Activated CD8-positive, alpha-beta memory T cell treated with anti-CD3 and anti-CD28 coated beads, Interleukin-2, amount 50 U/mL, for 24 hours (primary cell): ENCODE results near the gene MYO6.

Experiments used
- DNase-seq: peaks from one replicate; pipeline ENCODE4 v3.0.0-alpha.2; 2020; ENCODE audit errors: extremely low read depth

MYO6 gene

DNA sequence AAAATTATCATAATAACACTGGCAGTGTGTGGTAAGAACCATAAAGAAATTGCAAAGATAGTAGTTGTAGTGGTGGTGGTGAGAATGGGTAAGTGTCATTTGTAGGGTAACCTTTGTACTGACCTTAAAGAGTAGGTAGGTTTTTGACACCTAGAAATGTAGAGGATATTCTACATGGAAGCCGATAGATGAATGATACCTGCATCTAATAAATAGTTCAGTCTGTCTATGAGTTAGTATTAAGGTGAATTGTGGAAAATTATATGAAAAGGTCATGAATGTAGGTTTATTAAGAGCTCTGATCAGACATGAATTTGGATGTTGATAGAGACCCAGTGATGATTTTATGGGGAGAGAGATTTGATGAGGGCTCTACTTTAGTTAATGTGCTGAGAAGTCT is 78.1 kb downstream of the MYO6 start:
- no peak for DNase-seq

DNA sequence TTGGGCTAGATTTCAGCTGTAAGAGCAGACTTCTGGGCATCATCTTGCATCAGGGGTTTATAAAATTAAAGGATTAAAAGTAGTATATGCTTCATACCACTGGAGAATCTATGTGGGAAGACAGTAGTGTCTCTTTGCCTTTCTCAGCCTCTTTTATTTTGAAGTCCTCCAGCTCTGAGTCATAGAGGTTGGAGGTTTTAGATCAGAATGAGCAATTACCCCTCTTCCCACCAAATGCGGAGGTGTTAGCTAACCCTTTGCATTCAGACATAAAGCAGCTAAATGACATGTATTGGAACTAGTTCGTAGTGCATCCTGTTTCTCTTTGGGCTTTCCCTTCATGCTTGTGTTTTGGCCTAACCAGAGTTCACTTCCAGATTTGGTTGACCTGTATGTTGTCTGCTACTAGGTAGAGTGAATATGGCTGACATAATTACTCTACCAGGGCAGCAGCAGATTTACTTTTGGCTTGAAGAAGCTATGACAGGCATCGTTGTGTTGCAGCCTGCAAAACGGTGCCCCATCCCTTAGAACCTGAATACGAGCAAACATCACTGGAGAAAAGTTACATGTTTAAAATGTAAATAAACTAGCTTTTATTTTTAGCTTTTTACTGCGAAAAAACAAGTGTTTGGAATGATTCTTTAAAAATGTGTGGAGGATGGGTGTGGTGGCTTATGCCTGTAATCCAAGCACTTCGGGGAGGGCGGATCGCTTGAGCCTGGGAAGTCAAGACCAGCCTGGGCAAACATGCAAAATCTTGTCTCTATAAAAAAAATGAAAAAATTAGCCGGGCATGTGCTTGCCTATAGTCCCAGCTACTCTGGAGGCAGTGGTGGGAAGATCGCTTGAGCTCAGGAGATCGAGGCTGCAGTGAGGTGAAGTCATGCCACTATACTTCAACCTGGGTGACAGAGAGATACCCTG is 82.2 kb downstream of the MYO6 start:
- no peak for DNase-seq

DNA sequence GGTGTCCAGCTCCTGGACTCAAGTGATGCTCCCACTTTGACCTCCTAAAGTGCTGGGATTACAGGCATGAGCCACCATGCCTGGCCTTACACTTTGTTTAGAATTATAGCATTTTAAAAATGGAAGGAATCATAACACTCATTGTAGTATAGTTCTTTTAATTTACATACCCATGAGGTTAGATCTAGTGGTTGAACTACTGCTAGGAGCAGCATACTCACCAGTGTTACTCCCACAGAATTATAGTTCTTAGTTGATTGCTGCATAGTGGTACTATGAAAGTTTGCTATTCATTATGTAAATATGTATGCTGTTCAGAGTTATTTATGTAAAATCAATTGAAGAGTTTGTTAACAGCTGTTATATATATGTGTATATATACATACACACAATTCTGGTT is 85.4 kb downstream of the MYO6 start:
- DNase-seq: no peak

DNA sequence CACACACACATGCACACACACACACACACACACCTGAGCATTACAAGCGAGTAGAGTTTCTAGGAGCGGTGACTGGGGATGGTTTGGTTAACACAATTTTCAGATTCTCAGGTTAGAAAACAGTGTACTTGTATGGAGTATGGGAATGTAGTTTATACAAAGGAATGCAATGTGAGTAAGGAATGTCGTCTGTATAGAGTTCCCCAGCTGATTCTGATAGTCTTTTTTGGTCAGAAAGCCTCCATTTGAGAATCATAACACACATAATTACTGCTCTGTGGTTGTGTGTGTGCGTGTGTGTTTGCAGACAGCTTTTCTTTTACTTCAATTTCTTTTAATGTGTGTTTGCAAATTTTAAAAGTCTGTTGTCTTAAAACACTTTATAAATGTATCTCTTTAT is 93.2 kb downstream of the MYO6 start:
- no peak for DNase-seq

DNA sequence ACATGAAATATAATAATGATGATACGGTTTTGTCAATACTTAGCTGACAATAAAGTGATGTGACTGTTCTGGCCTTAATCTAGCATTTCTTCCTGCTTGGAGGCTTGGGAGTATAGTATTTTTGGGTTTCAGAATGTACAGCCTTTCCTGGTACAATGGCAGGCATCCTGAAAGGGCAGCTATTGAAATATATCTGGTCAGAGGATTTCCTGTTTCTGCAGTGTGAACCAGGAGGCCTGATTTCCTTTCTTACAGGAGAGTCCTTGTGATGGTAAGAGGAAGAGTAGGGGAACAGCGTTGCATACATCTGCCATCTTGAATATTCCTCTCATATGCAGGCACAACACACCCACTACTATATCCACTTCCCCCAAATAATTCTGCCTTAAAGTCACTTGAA is 93.7 kb downstream of the MYO6 start:
- no peak for DNase-seq

DNA sequence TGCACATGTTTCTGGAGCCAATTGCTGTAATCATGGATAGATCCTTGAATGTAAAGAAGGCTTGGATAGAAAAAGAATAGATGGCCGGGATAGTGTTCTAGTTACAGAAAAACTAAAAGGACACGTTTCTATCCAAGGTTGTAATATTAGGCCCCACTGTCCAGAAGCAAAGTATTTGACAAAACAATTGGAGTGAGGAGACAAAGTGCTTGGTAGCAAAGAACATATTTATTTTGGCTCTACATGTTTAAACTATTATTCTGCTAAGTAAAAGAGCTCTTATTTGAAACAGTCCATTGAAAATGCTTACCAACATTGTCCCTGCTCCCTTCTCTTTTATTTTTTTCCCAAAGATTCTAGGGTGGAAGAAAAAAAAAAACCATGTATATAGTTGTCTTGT is 94.4 kb downstream of the MYO6 start:
- DNase-seq: no peak

DNA sequence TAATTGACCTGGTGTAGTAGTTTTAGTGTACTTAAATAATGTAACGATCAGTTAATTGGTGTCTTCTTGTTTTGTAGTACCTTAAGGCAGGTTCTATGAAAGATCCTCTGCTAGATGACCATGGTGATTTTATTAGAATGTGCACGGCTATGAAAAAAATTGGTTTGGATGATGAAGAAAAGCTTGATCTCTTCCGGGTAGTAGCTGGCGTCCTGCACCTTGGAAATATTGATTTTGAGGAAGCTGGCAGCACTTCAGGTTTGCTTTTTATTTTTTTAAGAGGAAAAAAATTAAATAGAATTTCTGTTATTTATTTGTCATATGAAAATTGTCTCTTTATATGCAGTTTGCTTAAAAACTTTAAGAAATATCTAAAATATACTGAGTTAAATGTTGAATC is 99.2 kb downstream of the MYO6 start:
- DNase-seq: no peak

DNA sequence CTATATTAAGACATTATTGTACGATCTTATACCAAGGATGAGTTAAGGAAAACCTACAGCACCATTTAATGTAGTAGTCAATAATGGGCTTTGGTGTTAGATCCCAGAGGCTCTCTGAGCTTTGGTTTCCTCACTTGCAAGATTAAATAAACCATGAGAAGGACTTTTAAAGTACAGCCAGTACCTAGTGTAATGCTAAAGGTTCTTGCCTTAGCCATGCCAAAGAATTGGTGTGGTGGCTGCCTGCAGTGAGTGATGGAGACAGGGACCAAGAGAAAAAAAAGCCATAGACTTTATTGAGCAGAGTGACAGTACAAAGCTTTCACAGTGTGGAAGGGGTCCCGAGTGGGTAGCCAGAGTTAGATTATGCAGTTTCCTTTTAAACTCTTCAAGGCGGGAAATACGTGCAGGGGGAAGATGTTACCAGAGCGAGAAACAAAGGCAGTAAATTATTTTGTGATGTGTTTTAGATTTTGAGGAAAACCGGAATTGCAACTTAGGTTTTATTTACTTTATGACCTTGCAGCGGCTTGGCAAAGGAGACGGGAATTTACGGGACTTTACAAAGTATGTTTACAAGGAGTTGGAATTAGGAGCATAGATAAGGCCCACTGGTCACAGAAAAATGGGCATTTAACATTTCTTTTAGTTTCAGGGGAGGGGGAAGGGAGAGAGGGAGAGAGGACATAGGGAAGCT is 100.4 kb downstream of the MYO6 start:
- no peak for DNase-seq

DNA sequence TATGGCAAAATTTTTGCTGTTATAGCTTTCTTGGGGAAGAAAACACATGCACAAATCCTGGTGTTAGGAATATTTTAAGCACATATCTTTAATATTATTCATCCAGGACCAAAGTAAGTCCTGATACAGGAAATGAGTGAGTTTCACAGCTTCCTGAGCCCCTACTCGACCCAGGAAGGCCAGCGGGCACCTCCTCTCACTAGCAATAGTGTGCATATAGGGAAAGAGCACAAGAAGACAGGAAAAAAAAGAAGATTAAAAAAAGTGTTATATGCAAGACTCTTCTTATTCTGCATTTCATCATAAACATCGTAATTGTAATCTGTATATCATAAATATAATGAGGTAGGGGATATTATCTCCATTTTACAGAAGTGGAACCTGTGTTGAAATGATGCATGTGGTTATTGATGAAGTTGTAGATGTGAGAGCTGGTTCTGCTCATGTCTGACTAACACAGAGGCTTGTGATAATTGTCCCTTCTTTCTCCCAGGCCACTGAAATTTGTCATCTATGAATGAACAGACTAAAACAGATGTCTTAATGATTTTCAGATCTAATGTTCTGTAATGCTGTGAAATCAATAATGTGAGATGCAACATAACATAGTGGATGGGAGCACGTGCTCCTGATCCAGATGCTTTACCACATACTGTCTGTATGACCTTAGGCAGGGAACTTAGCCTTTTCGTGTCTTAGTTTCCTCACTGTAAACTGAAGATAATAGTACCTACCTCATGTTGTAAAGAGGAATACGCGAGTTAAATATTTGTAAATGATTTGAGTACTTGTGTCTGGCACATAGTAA is 101.2 kb downstream of the MYO6 start:
- no peak for DNase-seq

DNA sequence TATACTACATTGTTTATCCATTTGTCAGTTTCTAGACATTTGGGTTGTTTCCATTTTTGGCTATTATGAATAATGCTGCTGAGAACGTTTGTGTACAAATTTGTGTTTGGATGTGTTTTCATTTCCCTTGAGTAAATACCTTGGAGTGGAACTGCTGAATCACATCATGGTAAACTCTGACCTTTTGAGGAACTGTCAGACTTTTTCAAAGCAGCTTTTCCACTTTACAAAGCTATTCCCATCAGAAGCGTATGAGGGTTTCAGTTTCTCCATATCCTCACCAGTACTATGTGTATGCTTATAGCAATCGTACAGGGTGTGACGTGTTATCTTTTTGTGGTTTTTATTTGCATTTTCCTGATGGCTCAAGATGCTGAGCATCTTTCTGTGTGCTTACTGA is 103.7 kb downstream of the MYO6 start:
- DNase-seq: no peak

DNA sequence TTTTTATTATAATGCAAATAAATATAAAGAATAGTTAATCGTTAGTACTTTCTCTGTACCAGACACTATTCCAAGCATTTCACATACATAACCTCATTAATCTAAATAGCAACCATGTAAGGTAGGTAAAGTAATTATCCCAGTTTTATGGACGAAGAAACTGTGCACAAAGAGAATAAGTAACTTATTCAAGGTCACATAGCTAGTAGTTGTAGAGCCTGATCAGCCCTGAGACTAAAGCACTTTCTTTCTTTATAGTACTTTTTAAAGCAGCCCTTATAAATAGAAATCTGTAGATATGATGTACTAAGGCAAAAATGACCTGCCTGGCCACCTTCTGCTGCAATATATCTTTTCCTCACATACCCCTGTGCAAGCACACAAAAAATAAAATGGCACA is 104.8 kb downstream of the MYO6 start:
- DNase-seq: no peak

DNA sequence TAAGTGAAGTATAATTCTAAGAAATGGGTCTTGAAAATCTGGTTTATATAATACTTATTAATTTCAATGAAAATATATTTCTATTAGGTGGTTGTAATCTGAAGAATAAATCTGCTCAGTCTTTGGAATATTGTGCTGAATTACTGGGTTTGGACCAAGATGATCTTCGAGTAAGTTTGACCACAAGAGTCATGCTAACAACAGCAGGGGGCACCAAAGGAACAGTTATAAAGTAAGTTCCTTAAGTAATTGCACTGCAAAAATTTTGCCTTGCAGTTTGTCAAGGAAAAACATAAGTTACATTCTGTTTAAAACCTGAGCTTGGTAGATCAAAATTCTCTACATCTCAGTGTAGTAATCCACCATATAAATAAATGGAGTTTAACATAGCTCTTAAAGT is 106.0 kb downstream of the MYO6 start:
- DNase-seq: no peak

DNA sequence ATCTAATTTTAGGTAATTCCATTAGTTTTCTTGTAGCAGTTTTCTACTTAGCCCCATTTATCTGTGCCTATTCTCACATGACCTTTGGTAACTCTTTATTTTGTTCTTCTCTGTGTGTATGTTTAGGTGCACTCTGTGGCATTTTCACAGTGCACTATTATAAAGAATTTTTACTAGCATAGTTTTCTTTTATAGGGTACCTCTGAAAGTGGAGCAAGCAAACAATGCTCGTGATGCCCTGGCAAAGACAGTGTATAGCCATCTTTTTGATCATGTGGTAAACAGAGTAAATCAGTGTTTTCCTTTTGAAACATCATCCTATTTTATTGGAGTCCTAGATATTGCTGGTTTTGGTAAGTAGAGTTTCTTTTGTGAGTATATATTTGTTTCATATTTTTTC is 107.9 kb downstream of the MYO6 start:
- no peak for DNase-seq

DNA sequence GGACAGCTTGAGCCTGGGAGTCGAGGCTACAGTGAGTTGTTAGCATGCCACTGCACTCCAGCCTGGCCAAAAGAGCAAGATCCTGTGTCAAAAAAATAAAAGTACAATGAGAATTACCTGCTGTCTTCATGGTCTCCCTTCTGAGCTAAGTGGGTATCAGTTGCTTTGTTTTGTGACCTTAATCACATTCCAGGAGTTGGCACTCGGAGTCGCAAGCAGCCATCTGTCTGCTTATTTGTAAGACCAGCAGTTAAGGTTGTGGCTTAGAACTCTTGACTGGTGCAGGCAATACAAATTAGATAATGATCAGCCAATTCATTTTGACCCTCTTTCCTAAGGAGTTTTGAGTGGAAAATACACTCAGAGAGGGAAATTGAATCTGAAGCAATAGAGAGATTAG is 114.0 kb downstream of the MYO6 start:
- DNase-seq: no peak

DNA sequence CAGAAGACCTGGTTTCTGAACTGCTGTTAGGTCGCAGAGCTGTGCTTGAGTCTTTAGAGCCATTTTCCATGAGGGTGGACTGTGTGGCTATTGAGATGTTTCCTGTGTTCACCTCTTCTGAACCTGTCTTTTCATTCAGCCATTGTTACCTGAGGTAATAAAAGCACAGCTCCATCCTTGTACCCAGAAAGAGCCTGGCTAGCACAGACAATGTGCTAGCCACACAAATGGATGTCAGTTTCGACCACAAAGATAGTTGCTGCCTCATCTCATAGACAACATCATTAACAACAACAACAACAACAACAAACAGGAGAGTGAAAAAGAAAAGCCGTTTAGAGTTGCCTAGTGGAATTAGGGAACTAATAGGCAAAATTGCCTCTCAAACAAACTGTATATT is 114.7 kb downstream of the MYO6 start:
- no peak for DNase-seq

DNA sequence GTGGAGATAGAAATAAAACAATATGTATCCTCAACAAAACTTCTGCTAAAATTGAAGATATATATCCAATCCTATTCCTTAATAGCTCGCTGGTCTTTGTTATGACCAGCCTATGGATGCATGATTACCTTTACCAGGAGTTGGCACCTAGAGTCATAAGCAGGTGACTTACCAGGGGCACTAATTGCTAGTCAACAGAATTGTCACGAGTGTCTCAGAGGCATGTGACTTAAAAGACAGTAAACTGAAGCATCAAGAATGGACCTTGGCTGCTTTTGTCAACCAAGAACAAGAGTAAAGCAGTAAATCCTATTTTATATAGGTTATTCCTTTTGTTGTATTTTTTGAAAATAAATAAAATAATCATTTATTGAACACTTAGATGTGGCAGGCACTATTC is 115.4 kb downstream of the MYO6 start:
- DNase-seq: no peak

DNA sequence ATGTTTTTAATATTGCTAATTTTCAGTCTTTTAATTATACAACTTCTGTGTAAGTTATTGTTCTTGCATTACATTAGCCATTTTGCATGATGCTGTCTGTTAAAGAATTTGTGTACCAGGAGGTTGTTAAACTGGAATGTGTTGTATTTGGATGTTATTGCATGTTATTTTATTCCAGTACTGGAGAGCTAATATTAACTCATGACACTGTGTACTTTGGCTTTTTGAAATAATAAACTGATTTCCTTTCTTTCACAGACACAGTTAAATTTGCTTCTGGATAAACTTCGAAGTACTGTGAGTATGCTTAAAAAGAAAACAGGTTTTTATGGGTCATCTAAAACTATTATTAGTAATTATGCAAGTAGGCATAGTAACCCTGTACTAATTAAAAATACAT is 121.3 kb downstream of the MYO6 start:
- DNase-seq: no peak

DNA sequence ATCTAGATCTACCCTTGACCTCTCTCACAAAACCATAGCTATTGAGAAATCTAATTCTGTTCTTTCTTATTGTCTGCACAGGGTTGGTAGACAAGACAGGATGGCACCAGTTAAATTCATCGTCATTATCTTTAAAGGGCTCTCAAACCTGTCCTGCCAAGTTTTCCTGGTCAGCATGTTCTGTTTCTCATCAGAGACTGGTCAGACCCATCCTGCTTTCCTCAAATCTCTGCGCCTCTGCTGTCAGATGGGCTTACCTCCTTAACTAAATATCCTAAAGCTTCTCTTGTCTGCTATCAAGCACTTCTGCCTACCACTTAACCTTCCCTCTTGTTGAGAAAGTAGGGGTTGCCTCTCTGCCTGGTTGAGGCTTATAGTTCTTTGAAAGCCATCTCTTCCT is 125.2 kb downstream of the MYO6 start:
- DNase-seq: no peak

DNA sequence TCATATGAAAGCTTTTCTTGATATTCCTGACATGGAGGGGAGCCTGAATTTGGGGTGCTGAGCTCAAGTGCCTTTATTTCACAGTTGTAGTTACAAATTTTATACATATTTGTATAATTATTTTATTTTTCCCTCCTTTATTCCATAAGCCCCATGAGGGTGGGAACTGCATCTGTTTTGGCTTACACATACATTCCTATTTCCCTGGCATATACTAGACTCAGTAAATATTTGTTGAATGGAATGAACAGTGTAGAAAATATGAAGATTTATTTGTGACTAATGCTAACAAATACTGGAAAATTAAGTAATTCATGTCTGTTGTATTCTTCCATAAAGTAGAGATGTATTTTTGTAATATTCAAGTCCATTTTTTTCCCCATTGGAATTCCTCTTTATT is 127.1 kb downstream of the MYO6 start:
- no peak for DNase-seq

DNA sequence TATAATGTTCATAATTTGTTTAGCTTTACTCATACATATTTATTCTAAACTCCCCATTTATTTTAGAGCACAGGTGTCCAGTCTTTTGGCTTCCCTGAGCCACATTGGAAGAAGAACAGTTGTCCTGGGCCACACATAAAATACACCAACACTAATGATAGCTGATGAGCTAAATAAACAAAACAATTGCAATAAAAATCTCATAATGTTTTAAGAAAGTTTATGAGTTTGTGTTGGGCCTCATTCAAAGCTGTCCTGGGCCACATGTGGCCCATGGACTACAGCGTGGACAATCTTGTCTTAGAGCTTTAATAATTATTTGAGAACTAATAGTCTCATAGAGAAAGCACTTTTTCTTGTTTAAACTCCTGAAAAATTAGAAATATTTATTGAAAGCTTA is 131.3 kb downstream of the MYO6 start:
- DNase-seq: no peak

DNA sequence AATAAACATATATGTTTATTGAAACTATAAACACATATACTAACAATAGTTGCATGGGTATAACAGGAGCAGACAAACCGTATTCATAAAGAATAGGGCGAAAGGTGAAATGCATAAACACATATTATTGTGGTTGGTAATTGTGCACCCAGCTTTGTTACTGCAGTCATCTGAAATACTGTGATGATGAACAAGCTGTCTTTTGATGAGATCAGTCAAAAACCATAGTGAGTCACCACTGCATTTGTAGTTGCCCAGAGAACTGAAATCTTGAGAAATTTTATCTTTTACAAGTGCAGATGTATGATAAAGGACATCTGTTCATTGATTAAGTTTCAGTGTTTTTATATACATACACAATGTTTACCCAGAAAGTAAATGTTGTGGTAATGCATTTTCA is 133.7 kb downstream of the MYO6 start:
- no peak for DNase-seq

DNA sequence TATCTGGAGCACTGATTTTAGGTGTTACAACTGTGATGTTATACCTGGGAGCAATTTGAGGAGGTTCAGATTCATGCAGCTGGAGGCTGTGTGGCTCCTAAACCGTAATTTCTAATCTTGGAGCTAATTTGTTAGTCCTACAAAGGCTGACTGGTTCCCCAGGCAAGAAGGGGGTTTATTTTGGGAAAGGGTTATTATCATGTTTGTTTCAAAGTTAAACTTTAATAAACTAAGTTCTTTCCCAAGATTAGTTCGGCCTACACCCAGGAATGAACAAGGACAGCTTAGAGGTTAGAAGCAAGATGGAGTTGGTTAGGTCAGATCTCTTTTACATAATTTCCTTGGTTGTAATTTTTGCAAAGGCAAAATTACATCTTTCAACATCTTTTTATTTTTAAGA is 135.8 kb downstream of the MYO6 start:
- no peak for DNase-seq

DNA sequence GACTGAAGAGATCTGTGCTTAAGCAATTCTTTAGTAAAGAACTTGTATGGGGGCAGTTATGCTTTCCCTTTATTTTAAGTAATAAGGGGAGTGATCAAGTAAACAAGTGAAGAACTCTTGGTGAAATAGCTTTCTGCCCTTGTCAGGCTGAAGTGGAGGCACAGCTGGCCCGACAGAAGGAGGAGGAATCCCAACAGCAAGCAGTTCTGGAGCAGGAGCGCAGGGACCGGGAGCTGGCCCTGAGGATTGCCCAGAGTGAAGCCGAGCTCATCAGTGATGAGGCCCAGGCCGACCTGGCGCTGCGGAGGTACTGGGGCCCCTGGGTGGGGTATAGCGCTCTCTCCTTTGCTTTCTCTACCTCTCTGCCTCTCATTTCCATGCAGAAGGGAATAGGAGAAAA is 143.3 kb downstream of the MYO6 start:
- DNase-seq: no peak
